Endothelial cell of umbilical vein (primary cell): ENCODE measurements around the gene PPOX.

ENCODE experiments used
- CTCF ChIP-seq, 2 donors: IDR thresholded peaks; 1 replicate in 1 of 2; 2 replicates in 1 of 2; pipeline ENCODE4 v1.5.1; 2011; ENCODE audit warnings: low read length in 2 of 2, mild to moderate bottlenecking in 2 of 2, moderate library complexity in 2 of 2, control low read depth in 1 of 2, inconsistent platforms in 1 of 2, low read depth in 1 of 2; ENCODE audit not compliant: insufficient read depth in 1 of 2; ENCODE audit errors: extremely low read depth in 1 of 2
- EZH2 ChIP-seq: IDR thresholded peaks from 2 replicates; pipeline ENCODE4 v1.6.1; 2012; ENCODE audit warnings: borderline replicate concordance, low read depth, mild to moderate bottlenecking, moderate library complexity, low read length, inconsistent platforms; ENCODE audit not compliant: severe bottlenecking
- POLR2A ChIP-seq: IDR thresholded peaks from 2 replicates; pipeline ENCODE4 v1.6.1; 2012; ENCODE audit warnings: low read depth, mild to moderate bottlenecking, control low read depth, low read length
- POLR2AphosphoS5 ChIP-seq: IDR thresholded peaks from 2 replicates; pipeline ENCODE4 v1.6.1; 2012; ENCODE audit warnings: low read depth, mild to moderate bottlenecking, control low read depth, low read length, moderate library complexity; ENCODE audit not compliant: insufficient read depth

- TF ChIP-seq CTCF (IDR thresholded peaks at IDR 0.05; ENCODE audit: extremely low read depth in 1 of 2, insufficient read depth in 1 of 2, low read depth in 1 of 2, low read length in 2 of 2) (no peak), POLR2AphosphoS5 (no peak), POLR2A (no peak), EZH2 (no peak)
Measured at GRCh38 chr1:161131523-161132409, 34.5 kb upstream of the PPOX start.
